HepG2 (cell line): ENCODE measurements around the gene VKORC1. TPM values are rescaled to one million over a fixed set of nuclear protein-coding genes. Genes with fewer than 3 reads are reported as not detected.
A peak's percentile ranks its signal among the peaks of the same experiment; 100 is the strongest.

ENCODE experiments used
- ATF1 ChIP-seq: IDR thresholded peaks from 2 replicates; pipeline ENCODE4 v1.6.1; 2016; ENCODE audit warnings: mild to moderate bottlenecking, control low read depth
- BRCA1 ChIP-seq: sonication (generic); formaldehyde crosslinking; IDR thresholded peaks from 2 replicates; pipeline ENCODE4 v1.4.0; 2020; ENCODE audit warnings: missing genetic modification reagents
- CENPT ChIP-seq: sonication (generic); formaldehyde crosslinking; IDR thresholded peaks from 2 replicates; pipeline ENCODE4 v1.8.0; 2022; ENCODE audit warnings: low read depth, mild to moderate bottlenecking, moderate library complexity, missing genetic modification reagents
- ELF3 ChIP-seq: IDR thresholded peaks from 2 replicates; pipeline ENCODE4 v1.6.1; 2016; ENCODE audit warnings: missing genetic modification reagents, missing compliant biosample characterization
- ETV6 ChIP-seq: sonication (generic); formaldehyde crosslinking; conservative IDR thresholded peaks from 2 replicates; pipeline ENCODE4 v1.4.0; 2020; ENCODE audit warnings: missing genetic modification reagents
- GATA4 ChIP-seq: sonication (generic); IDR thresholded peaks from 2 replicates; pipeline ENCODE4 v1.6.1; 2016; ENCODE audit warnings: antibody characterized with exemption, low read depth, borderline replicate concordance
- HOXA9 ChIP-seq: sonication (generic); formaldehyde crosslinking; IDR thresholded peaks from 2 replicates; pipeline ENCODE4 v1.8.1; 2022; ENCODE audit warnings: missing genetic modification reagents, mild to moderate bottlenecking, moderate library complexity, borderline replicate concordance
- KDM5A ChIP-seq: fragments of 200-600 bp; sonication (generic); IDR thresholded peaks from 2 replicates; pipeline ENCODE4 v1.7.0; 2018; ENCODE audit warnings: antibody characterized with exemption, mild to moderate bottlenecking, low read length, borderline replicate concordance
- NPAS2 ChIP-seq: sonication (generic); formaldehyde crosslinking; IDR thresholded peaks from 2 replicates; pipeline ENCODE4 v1.8.0; 2022; ENCODE audit warnings: mild to moderate bottlenecking, missing genetic modification reagents, borderline replicate concordance
- PRPF4 ChIP-seq: fragments of 200-400 bp; formaldehyde crosslinking; IDR thresholded peaks from 2 replicates; pipeline ENCODE4 v1.6.1; 2016; ENCODE audit warnings: low read length, low read depth; ENCODE audit not compliant: poor library complexity, severe bottlenecking
- SYNCRIP ChIP-seq: fragments of 200-400 bp; formaldehyde crosslinking; IDR thresholded peaks from 2 replicates; pipeline ENCODE4 v1.6.1; 2018; ENCODE audit warnings: mild to moderate bottlenecking, low read depth, low read length; ENCODE audit not compliant: insufficient read depth
- ZNF160 ChIP-seq: sonication (generic); formaldehyde crosslinking; IDR thresholded peaks from 2 replicates; pipeline ENCODE4 v1.8.0; 2022; ENCODE audit warnings: mild to moderate bottlenecking, inconsistent platforms, missing genetic modification reagents
- ZNF17 ChIP-seq: sonication (generic); formaldehyde crosslinking; IDR thresholded peaks from 2 replicates; pipeline ENCODE4 v1.5.0; 2020; ENCODE audit warnings: mild to moderate bottlenecking, missing genetic modification reagents
- ZNF468 ChIP-seq: sonication (generic); formaldehyde crosslinking; IDR thresholded peaks from 2 replicates; pipeline ENCODE4 v1.8.0; 2022; ENCODE audit warnings: mild to moderate bottlenecking, moderate library complexity, missing genetic modification reagents
- ZNF496 ChIP-seq: sonication (generic); formaldehyde crosslinking; IDR thresholded peaks from 2 replicates; pipeline ENCODE4 v1.8.1; 2023; ENCODE audit warnings: mild to moderate bottlenecking, moderate library complexity, missing genetic modification reagents; ENCODE audit not compliant: insufficient replicate concordance
- ZNF607 ChIP-seq: sonication (generic); formaldehyde crosslinking; IDR thresholded peaks from 2 replicates; pipeline ENCODE4 v1.5.1; 2020; ENCODE audit warnings: missing genetic modification reagents, mild to moderate bottlenecking, borderline replicate concordance
- polyA plus RNA-seq, 8 experiments: library from polyadenylated mRNA; depleted of rRNA in 3 of 8; stranded (reverse) in 7 of 8; unstranded in 1 of 8; fragments of >200 nt; fragmentation: Illumina TruSeq in 4 of 8; extraction: Trizol in 4 of 8; gene quantifications; 2 replicates each; pipeline versions ENCODE4 v1.2.1 to v1.2.3, GENCODE V29; 2011 to 2016; ENCODE audit warnings: low read depth in 4 of 8, missing spikeins in 1 of 8, mixed read lengths in 1 of 8; ENCODE audit not compliant: insufficient read depth in 1 of 8
- total RNA-seq, 5 experiments: library from RNA; depleted of rRNA; stranded (reverse); fragments of >200 nt; fragmentation: Illumina TruSeq; extraction: Trizol; gene quantifications; 2 replicates each; pipeline ENCODE4 v1.2.3, GENCODE V29; 2016; ENCODE audit warnings: low read depth in 1 of 5
- TF ChIP-seq, protein P1 (sequence below): sonication (generic); formaldehyde crosslinking; conservative IDR thresholded peaks from 2 replicates; pipeline ENCODE4 v1.4.0; 2020; ENCODE audit warnings: missing genetic modification reagents
- TF ChIP-seq, protein P2 (sequence below): sonication (generic); formaldehyde crosslinking; IDR thresholded peaks from 2 replicates; pipeline ENCODE4 v1.4.0; 2020; ENCODE audit warnings: missing genetic modification reagents
- TF ChIP-seq, protein P3 (sequence below): IDR thresholded peaks from 2 replicates; pipeline ENCODE4 v1.6.1; 2016; ENCODE audit warnings: control low read depth
- TF ChIP-seq, protein P4 (sequence below): IDR thresholded peaks from 2 replicates; pipeline ENCODE4 v1.6.1; 2016
- TF ChIP-seq, protein P5 (sequence below): sonication (generic); formaldehyde crosslinking; IDR thresholded peaks from 2 replicates; pipeline ENCODE4 v1.4.0; 2020; ENCODE audit warnings: missing genetic modification reagents
- TF ChIP-seq, protein P6 (sequence below): sonication (generic); formaldehyde crosslinking; IDR thresholded peaks from 2 replicates; pipeline ENCODE4 v1.5.0; 2020; ENCODE audit warnings: missing genetic modification reagents, mild to moderate bottlenecking, borderline replicate concordance

Gene VKORC1
- total and polyA plus RNA-seq, 2 of the 13 experiments (the other 11 are each of a cell fraction or from before 2014, with no cell fraction given), result 141 to 615 TPM

DNA sequence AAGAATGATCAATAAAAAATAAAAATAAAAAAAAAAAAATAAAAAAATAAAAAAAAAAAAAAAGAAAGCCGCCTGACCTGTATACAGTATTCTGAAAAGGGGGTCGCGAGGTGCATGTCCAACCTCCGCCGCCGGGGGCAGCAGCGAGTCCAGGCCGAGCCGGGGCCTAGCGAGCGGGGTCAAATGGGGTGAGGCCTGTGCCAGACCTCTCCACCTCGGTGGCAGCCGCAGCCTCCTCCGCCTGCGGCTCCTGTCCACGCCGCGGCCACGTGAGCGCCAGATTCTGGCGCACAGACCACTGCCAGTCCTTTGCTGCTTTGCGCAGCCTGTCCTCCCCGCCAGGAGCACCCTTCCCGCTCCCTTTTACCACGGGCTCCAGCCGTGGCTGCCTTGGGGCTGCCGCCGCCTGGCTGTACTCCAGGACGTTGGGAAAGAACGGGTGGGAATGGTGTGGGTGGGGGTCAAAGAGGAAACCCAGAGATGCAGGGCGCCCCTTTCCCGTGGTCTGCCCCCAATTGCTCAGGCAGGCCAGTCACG is 11.1 kb upstream of the VKORC1 start (continued):
- TF ChIP-seq, protein P1, sequence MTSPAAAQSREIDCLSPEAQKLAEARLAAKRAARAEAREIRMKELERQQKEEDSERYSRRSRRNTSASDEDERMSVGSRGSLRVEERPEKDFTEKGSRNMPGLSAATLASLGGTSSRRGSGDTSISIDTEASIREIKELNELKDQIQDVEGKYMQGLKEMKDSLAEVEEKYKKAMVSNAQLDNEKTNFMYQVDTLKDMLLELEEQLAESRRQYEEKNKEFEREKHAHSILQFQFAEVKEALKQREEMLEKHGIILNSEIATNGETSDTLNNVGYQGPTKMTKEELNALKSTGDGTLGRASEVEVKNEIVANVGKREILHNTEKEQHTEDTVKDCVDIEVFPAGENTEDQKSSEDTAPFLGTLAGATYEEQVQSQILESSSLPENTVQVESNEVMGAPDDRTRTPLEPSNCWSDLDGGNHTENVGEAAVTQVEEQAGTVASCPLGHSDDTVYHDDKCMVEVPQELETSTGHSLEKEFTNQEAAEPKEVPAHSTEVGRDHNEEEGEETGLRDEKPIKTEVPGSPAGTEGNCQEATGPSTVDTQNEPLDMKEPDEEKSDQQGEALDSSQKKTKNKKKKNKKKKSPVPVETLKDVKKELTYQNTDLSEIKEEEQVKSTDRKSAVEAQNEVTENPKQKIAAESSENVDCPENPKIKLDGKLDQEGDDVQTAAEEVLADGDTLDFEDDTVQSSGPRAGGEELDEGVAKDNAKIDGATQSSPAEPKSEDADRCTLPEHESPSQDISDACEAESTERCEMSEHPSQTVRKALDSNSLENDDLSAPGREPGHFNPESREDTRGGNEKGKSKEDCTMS (CRISPR knock-in tag), result peak; percentile 56; the same call in 1 of the 2 replicates
- TF ChIP-seq PRPF4 (no peak), HOXA9 (CRISPR knock-in tag) (peak; percentile 64), BRCA1 (peak; percentile 89; the same call in 1 of the 2 replicates), ZNF607 (CRISPR knock-in tag) (peak; percentile 99), SYNCRIP (no peak), ZNF496 (no peak), ELF3 (peak; percentile 90), ZNF17 (no peak), GATA4 (peak; percentile 64; the same call in 1 of the 2 replicates), KDM5A (no peak), NPAS2 (CRISPR knock-in tag) (no peak), ETV6 (CRISPR knock-in tag) (peak; percentile 88), ZNF468 (CRISPR knock-in tag) (peak; percentile 33; the same call in 1 of the 2 replicates), ZNF160 (peak; percentile 97), ATF1 (no peak), CENPT (CRISPR knock-in tag) (peak; percentile 91)
- TF ChIP-seq, protein P2, sequence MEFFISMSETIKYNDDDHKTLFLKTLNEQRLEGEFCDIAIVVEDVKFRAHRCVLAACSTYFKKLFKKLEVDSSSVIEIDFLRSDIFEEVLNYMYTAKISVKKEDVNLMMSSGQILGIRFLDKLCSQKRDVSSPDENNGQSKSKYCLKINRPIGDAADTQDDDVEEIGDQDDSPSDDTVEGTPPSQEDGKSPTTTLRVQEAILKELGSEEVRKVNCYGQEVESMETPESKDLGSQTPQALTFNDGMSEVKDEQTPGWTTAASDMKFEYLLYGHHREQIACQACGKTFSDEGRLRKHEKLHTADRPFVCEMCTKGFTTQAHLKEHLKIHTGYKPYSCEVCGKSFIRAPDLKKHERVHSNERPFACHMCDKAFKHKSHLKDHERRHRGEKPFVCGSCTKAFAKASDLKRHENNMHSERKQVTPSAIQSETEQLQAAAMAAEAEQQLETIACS (CRISPR knock-in tag), result no peak
- TF ChIP-seq, protein P3, sequence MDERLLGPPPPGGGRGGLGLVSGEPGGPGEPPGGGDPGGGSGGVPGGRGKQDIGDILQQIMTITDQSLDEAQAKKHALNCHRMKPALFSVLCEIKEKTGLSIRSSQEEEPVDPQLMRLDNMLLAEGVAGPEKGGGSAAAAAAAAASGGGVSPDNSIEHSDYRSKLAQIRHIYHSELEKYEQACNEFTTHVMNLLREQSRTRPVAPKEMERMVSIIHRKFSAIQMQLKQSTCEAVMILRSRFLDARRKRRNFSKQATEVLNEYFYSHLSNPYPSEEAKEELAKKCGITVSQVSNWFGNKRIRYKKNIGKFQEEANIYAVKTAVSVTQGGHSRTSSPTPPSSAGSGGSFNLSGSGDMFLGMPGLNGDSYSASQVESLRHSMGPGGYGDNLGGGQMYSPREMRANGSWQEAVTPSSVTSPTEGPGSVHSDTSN (CRISPR knock-in tag), result no peak
- TF ChIP-seq, protein P4, sequence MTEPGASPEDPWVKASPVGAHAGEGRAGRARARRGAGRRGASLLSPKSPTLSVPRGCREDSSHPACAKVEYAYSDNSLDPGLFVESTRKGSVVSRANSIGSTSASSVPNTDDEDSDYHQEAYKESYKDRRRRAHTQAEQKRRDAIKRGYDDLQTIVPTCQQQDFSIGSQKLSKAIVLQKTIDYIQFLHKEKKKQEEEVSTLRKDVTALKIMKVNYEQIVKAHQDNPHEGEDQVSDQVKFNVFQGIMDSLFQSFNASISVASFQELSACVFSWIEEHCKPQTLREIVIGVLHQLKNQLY, result peak; percentile 100
- TF ChIP-seq, protein P5, sequence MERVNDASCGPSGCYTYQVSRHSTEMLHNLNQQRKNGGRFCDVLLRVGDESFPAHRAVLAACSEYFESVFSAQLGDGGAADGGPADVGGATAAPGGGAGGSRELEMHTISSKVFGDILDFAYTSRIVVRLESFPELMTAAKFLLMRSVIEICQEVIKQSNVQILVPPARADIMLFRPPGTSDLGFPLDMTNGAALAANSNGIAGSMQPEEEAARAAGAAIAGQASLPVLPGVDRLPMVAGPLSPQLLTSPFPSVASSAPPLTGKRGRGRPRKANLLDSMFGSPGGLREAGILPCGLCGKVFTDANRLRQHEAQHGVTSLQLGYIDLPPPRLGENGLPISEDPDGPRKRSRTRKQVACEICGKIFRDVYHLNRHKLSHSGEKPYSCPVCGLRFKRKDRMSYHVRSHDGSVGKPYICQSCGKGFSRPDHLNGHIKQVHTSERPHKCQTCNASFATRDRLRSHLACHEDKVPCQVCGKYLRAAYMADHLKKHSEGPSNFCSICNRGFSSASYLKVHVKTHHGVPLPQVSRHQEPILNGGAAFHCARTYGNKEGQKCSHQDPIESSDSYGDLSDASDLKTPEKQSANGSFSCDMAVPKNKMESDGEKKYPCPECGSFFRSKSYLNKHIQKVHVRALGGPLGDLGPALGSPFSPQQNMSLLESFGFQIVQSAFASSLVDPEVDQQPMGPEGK (CRISPR knock-in tag), result peak; percentile 86
- TF ChIP-seq, protein P6, sequence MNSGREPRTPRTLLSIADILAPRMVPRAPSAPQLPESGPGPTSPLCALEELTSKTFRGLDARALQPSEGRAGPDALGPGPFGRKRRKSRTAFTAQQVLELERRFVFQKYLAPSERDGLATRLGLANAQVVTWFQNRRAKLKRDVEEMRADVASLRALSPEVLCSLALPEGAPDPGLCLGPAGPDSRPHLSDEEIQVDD, result peak; percentile 91; the same call in 1 of the 2 replicates
